NCI-H748 treated with DMSO at 0.1 percent for 48 hours (cell line): ENCODE results near the gene TNNI3K.

ENCODE experiments used
- DNase-seq: peaks from one replicate; lab custom pipeline; 2025; lab: John Stamatoyannopoulos, UW

Gene TNNI3K

DNA sequence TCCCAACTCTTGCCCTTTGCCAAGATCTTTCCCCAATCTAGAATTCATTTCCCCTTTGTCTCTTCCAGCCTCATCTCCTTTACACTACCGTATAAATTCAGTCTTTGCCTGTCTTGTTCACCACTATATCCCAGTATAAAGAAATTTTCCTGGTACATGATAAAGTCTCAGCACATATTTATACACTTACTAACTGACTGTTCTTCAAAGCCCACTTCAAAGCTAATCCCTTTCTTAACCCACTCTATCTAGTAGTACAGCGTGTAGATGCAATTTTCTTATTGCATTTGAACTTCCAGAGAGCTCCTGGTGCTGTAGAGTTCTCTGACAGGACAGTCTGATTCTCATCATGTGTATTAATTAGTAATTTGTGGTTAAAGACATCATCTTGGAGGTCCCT lies 199.1 kb downstream of the TNNI3K start:
- no peak for DNase-seq

DNA sequence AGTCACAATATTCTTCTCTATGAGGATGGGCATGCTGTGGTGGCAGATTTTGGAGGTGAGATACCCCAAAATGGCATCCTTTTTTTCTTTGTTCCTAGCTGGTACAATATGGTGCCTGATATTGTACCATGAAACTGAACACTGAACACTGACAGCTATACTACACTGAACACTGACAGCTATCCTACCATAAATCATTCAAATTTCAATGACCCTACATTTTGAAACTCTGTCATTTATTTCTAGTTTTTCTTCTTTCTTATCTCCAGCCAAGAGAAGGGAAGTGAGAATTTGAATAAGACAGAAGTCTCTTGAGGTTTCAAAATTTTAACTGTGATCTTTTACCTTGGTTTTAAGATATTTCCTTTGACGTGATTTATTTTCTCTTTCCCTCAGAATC lies 200.9 kb downstream of the TNNI3K start:
- no peak for DNase-seq

DNA sequence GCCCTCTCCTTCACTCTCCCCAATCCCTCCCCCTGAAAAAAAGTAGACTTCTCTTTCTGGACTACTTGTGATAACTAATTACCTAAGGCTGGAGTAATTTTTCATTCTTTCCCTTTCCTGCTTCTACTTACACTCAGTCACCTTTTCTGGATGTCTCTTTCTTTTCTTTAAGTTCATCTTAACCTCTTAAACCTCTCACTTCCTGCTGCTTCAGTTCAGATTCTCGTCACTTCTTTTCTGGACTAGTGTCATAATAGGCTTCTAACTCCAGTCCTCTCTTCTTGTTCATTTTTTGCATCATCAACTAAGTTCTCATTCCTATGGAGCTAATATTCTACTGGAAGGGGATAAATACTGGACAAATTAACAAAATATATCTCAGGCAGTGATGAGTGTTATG lies 201.8 kb downstream of the TNNI3K start:
- no peak for DNase-seq

DNA sequence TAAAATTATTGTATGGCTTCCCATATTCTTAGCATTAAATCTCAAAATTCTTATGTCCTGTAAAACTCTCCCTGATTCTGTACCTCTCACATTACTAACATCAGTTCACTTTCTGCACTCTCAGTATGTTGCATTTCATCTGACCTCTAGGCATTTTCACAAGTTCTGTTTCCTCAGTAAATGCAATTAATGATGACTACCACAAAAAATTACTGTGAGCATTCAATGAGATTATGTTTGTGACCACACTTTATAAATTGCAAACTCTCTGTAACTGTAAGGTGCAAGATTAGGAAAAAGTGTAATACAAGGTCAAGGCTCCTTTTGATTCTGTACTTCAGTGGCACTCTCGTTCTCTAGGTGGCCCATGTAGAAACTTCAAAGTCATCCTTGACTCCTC lies 216.8 kb downstream of the TNNI3K start:
- no peak for DNase-seq

DNA sequence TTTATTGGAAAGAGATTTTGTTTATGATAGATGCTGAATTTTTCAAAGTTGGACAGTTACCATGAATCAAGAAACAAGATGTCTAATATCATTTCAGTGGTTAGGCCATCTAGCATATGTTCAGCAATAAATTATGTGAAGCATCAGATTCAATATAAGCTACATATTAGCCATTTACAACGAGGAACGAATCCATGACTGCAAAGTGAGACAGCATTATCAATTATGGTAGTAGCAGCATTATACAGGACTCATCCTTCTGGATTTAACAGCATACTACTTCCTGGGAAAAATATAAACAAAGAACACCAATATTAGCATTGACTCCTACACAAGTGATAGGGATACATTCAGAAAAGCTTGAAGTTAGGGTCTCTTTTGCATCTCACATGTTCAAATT lies 218.1 kb downstream of the TNNI3K start:
- no peak for DNase-seq

DNA sequence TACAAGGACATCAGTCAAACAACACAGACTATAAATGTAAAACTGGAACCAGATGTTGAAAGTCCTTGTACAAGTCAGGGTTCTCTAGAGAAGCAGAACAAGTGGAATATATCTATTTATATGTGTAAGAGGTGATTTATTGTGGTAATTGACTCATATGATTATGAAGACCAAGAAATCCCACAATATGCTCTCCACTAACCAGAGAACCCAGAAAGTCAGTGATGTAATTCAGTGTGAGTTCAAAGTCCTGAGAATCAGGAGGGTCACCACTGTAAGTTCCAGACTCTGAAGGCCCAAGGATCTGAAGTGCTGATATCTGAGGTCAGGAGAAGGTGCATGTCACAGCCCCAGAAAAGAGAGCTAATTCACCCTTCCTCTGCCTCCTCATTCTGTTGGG lies 220.2 kb downstream of the TNNI3K start:
- DNase-seq: no peak

DNA sequence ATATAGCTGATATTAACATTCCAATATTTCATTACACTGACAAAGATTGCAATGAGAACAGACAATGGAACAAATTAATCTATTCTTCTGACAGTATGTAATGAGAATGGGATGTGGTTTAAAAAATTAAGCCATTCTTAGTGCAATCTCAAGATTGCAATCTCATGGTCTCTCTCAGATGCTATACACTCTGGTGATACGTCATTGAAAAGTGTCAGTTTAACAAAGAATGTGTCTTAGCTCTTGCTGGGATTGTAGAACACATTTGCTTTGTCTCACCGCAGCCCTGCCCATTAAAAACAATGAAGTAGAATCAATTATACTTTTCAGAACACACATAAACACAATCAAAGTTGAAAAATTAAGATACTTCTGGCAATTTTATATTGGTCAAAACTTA lies 222.1 kb downstream of the TNNI3K start:
- DNase-seq: no peak

DNA sequence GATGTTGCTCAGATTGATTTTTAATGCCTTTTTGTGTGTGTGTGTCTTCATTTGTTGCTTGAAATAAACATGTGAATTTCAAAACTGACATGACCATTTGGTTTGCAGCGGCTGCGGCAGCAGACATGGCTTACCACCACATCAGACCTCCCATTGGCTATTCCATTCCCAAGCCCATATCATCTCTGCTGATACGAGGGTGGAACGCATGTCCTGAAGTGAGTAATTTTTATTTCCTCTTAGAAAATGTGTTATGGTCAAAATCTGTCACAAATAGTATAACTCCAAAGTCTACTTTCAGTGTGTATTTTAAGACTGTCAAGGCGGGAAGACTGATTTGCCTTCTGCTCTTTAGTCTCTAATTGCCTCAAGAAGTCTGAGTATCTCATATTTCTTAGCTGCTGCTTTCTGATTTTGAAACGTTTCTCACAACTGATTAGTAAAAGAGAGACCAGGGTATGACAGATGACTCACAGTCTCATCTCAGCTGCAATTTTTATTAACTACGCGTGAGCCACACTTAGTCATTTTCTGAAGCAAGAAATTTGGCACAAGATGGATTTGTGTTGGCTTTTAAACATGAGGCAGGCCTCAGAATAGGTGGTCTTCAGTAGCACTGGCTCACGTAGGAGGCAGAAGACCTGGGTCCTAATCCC lies 228.3 kb downstream of the TNNI3K start:
- no peak for DNase-seq

DNA sequence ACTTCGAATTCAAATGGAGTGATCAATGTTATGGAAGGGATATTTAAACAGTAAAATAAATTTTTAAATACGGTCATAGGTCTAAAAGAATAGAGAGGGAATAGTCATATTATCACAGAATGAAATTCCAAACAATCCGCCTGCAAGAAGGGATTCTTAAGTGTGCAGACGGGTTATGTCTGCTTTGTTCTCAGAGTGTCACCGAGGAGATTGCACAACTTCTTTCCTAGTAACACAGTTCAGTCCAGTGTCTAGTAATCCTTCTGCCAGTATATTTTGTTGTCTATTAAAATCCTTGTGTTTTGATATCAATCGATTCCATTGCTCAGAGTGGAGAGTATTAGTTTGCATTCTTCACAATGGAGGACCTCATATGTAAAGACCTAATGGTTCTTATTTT lies 228.8 kb downstream of the TNNI3K start:
- no peak for DNase-seq

DNA sequence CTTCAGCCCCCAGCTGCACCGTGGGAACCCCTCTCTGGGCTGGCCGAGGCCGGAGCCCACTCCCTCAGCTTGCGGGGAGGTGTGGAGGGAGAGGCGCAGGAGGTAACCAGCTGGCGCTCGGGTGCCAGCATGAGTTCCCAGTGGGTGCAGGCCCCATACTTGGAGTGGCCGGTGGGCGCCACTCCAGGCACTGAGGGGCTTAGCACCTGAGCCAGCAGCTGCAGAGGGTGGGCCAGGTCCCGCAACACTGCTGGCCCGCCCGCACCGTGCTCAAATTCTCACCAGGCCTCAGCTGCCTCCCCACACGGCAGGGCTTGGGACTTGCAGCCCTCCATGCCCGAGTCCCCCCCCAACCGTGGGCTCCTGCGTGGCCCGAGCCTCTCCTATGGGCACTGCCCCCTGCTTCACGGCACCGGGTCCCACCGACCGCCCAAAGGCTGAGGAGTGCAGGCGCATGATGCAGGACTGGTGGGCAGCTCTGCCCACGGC lies 230.1 kb downstream of the TNNI3K start:
- no peak for DNase-seq

DNA sequence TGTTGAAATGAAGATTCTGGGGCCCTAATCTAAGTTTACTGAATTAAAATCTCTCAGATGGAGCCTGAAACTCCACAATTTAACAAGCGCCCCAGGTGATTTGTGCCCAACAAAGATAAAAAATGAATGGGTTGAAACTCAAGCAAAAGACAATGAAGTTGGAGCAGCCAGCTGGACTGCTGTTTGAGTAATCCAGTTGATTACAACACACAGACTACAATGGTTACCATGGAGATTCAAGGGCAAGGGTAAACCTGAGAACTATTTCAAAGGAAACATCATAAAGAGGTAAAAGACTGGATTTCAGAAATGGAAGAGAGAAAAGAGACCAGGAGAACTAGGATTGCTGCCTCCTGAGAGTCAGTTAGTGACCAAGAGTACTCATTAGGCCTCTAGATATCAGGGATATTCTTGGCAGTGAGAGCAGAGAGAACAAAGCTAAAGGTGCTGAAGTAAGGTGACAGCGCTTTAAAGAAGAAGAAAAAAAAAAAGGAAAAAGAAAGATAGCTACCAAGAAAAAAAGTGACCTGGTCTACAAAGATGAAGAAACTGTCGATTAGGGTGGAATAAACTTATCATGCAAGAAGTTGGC lies 232.7 kb downstream of the TNNI3K start:
- DNase-seq: peak; percentile 93

DNA sequence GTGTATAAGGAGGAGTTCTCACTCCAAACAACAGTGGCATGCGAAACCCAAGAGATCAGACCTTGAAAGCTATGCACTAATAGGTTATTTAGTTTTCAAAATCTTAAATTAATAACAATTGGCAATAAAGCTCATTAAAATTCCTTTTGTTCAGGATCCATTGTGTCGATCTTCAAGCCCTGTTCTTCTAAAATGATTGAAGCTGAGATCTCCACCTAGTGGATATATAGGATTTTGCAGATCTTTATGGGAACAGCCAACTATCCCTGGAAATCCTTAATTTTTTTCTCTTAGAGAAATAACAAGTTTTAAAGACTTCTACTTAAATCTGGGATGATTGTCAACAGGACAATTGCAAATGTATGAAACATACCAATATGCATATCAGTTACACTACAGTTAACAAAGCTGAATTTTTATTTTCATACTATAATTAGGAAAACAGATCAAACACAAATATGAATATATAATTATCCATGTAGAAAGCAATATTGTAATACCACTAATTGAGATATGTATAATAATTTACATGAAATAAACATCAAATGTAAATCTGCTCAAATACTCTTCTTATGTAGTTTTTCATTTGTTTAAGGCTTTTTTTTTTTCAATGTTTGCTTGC lies 233.9 kb downstream of the TNNI3K start:
- DNase-seq: peak; percentile 77

DNA sequence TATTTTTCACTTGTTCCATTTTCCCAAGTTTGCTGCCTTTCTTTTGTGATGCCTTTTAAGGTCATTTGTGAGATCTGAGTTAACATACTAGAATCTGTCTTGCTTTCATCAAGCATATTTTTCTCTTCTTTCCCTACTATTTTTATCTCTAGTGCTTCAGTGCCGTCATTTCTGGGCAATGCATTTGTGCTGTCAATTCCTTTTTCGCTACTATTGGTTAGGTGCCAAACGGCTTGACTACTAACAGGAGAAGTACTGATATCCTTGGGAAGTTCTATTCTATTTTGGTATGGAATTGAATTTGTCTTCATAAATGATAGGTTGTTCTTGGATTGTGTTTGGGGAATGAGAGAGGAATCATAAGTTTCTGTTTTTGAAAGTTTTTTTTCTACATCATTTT lies 235.1 kb downstream of the TNNI3K start:
- DNase-seq: no peak

DNA sequence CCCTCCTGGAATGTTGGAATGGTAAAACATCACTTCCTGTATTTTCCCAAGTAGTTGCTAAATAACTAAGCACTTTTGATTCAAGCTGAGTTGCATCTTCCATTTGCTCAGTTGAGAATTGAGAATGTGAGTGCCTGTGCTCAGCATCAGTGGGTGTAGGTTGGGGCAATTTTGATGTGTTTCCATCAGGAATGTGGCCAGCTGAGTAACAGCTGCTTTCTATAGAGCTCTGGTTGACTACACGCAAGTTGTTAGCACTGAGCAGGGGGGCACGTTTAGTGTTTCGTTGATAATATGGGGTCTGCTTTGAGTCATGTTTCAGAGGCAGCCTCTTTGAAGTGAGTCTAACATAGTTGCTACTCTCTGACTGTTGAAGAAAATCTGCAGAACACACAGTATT lies 235.7 kb downstream of the TNNI3K start:
- DNase-seq: no peak

DNA sequence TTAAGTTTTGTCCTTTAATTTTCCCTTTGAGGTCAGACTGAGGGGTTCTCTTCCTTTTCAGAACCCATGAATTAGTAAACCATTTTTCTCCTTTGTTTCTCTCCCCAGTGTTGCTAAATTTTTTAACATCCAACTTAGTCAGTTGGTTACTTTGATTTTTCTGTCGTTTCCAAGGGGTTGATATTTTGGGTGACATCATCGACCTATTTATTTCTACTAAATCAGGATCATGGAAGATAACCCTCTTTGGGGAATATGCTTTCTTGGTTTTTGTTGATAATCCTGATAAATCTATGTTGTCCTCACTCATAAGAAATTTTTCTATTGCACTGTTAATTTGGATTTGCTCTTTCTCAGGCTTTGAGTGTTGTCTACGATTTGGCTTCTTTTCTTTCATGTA lies 236.3 kb downstream of the TNNI3K start:
- no peak for DNase-seq

DNA sequence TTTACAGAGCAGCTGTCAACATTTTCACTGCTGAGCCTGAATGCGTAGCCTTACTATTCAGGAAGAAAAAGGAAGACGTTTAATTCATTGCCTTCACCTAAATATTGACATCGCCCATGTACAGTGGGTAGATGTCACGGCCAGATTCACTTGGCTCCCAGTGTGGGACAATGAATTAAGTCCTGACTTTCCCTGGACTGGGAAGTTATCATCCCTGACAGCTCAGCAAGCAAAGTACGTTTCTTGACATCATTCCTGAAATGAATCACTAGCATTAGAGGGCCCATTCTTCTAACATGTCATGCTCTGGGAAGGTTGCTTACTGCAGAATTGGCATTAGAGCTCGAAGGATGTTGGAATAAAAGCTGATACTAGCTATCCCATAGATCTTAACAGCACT lies 239.4 kb downstream of the TNNI3K start:
- DNase-seq: no peak

DNA sequence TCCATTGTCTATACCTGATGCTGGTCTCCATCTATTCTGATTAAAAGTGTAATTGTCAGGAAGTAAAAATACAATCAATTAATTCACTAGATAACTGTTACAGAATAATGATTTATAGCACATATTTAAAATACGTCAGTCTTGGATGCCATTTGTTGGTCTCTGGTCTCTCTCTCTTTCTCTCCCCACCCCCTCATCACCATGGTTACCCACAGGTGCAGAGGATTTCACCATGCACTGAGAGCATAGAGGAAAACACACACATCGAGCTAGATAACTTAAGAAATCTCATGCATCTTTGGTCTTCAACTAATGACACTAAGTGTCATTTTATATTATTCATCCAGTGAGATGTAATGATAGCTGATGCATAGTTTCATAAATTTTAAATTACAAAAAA lies 243.8 kb downstream of the TNNI3K start:
- DNase-seq: peak; percentile 23

DNA sequence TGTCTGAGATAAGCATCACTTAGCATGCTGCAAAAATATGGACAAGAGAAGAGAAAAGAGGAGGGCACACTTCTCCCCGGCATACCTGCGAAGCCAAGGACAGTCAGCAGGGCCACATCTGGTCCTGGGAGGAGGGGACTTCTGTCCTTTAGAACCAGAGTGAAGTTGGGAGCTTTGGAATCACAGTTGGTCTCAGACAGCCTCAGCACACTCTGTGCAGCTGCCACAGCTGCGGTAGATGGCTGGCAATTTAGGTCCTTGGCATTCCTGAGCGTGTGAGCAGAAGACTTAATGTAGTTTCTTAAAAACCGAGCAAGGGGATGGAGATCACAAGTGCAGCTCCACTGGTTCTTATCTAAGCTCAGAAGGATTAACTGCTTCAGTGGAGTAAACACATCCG lies 244.9 kb downstream of the TNNI3K start:
- DNase-seq: no peak

DNA sequence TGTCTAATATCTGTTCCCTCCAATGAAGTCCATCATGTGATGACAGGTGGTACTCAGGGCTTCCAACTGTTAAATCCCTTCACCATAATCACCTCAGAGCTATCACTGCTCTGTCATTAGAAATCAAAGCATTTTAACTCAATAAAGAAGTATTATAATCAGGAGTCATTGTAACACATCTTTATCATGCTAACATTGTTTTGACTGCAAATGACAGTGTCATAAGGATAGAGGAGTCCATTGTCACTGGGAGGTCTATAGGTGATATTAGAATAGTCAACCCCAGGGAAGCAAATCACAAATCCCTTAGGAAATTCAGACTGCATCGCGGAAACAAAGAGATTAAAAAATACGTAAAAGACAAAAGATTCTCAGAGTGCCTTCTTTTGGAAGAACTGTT lies 246.4 kb downstream of the TNNI3K start:
- DNase-seq: no peak

DNA sequence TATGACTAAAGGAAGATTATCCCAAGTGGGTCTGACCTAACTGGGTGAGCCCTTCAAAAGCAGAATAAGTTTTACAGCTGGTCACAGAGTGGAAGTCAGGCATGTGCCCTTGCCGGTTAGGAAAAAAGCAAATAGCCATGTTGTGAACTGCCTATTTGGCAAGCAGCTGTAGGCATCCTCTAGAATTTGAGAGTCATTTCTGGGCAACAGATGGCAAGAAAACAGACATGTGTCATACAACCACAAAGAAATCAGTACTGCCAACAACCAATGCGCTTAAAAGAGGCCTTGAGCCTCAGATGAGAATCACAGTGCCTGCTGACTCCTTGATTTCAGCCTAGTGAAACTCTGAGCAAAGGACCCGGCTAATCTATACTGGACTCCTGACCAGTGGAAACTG lies 250.4 kb downstream of the TNNI3K start:
- no peak for DNase-seq

DNA sequence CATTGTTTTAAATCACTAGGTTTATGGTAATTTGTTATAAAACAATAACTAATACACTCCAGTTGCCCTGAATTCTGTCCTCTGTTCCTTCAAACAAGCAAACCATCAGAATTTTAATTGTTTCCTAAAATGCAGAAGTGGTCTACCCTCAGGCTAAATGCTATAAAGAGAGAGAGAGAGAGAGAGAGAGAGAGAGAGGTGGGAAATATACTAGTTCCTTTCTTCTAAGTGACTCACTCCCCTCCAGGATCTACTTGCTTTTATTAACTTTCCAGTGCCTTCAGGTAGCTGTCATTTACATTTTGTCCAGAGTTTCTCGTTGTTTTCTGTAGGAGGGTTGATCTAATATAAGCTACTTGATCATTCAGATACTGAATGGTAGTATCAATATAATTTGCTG lies 250.8 kb downstream of the TNNI3K start:
- DNase-seq: no peak

DNA sequence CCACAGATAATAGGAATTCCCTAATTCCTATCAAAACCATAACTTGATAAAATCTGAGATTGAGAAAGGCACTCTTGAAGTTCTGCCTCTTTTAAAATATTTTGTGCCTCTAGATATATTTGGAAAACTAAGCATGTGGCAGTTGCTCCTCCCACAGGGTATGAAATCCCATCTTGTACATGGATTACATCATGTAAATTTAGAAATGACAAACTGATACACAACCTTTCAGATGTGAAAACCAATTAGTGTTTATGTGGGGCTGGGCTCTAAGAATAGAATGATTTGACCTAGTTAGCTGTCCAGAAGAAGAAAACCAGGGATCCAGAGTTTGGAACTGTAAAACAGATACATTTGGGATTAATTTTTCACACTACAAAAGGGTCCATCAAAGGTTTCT lies 261.5 kb downstream of the TNNI3K start:
- DNase-seq: no peak

DNA sequence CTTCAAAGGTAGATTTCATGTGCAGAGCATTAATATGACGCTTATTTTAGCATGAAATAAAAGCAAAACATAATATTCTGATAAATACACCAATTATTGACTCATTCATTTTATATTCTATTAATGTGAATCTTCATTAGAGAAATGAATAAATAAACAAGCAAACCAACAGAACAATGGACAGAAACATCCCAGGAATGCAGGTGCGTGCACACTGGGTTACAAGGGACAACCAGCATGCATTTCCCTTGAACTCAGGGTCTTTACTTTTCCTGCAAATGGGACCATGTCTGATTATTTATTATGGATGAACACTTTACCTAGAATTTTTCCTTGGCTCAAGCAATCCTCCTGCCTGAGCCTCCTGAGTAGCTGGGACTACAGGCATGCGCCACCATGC lies 263.7 kb downstream of the TNNI3K start:
- no peak for DNase-seq

DNA sequence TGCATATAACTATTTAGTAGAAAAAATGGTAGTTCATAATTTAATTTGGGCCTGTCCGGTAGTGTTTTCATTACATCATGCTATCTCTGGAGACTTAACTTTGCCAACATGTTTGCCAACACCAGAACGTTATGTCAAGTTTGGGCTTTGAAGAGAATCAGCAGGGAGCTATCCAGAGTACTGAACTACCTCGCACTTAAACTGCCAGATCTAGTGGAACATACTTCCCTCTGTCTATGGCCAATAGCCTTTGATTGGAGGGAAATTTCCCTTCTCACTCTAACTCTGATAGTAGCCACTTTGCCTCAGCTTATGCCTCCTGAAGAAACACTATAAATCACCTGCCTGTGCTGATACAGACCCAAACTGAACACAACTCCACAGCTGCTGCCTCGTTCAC lies 267.2 kb downstream of the TNNI3K start:
- no peak for DNase-seq
